ENCODE measurements around the gene PTPN23. TPM values are rescaled to one million over a fixed set of nuclear protein-coding genes. Genes with fewer than 3 reads are reported as not detected.

Gene PTPN23
- total and polyA plus RNA-seq, 9 of the 15 experiments (the other 6 are each of a cell fraction or from before 2014, with no cell fraction given) = 0.41 to 58.7 (median 7.2) TPM

- TF ChIP-seq ZBTB49 (CRISPR knock-in tag; IDR thresholded peaks at IDR 0.05; ENCODE audit: borderline replicate concordance) (peak; percentile 24; the same call in 1 of the 2 replicates), POLR2AphosphoS2 (IDR thresholded peaks at IDR 0.05; ENCODE audit: low read length) (peak; percentile 61), MNT (conservative IDR thresholded peaks at IDR 0.05) (no peak; a peak in 1 of 4 replicates), SP1 (CRISPR knock-in tag; IDR thresholded peaks at IDR 0.05) (0 out of 2 replicates have a peak, but pooled peaks have one; percentile 55), DEAF1 (CRISPR knock-in tag; IDR thresholded peaks at IDR 0.05) (peak; percentile 82), MTA1 (IDR thresholded peaks at IDR 0.05; ENCODE audit: borderline replicate concordance) (no peak), GABPA (tag; conservative IDR thresholded peaks at IDR 0.05; ENCODE audit: low read depth) (peak; percentile 87), PHB (CRISPR knock-in tag; IDR thresholded peaks at IDR 0.05) (no peak), GTF2A2 (tag; IDR thresholded peaks at IDR 0.05) (no peak), ZNF280A (IDR thresholded peaks at IDR 0.05; ENCODE audit: low read depth, partially characterized antibody) (no peak), NCOA6 (IDR thresholded peaks at IDR 0.05) (no peak), PHF21A (IDR thresholded peaks at IDR 0.05; ENCODE audit: borderline replicate concordance, low read depth) (0 out of 2 replicates have a peak, but pooled peaks have one; percentile 22), ZNF592 (IDR thresholded peaks at IDR 0.05) (peak; percentile 47; the same call in 1 of the 2 replicates)
Measured at GRCh38 chr3:47420511-47421484, 40.0 kb downstream of the PTPN23 start (continued).
